Mucosa of rectum (tissue), 2 donors: ENCODE measurements around the gene MYL1.

Experiments used
- H3K27ac ChIP-seq, 2 donors: one replicate each; pipeline ENCODE4 v1.7.0; 2013; ENCODE audit warnings: inconsistent platforms in 2 of 2, low read depth in 2 of 2, low read length in 2 of 2
- H3K27me3 ChIP-seq, 2 donors: one replicate each; pipeline ENCODE4 v1.7.0; 2013; ENCODE audit warnings: low read length in 2 of 2; ENCODE audit not compliant: control insufficient read depth in 2 of 2, insufficient read depth in 2 of 2
- H3K36me3 ChIP-seq, 2 donors: one replicate each; pipeline ENCODE4 v1.7.0; 2013; ENCODE audit warnings: low read length in 2 of 2; ENCODE audit not compliant: control insufficient read depth in 2 of 2, insufficient read depth in 2 of 2
- H3K4me1 ChIP-seq, 2 donors: one replicate each; pipeline ENCODE4 v1.7.0; 2013; ENCODE audit warnings: low read length in 2 of 2, mild to moderate bottlenecking in 1 of 2; ENCODE audit not compliant: control insufficient read depth in 2 of 2, insufficient read depth in 2 of 2
- H3K4me3 ChIP-seq, 2 donors: one replicate each; pipeline ENCODE4 v1.7.0; 2013; ENCODE audit warnings: low read length in 2 of 2
- H3K9ac ChIP-seq, 2 donors: one replicate each; pipeline ENCODE4 v1.7.0; 2013; ENCODE audit warnings: low read length in 2 of 2, low read depth in 1 of 2, mild to moderate bottlenecking in 1 of 2
- H3K9me3 ChIP-seq, 2 donors: one replicate each; pipeline ENCODE4 v1.7.0; 2013; ENCODE audit warnings: low read length in 2 of 2; ENCODE audit not compliant: control insufficient read depth in 2 of 2
- donor health status: healthy.
- donor health status: Normal muscosa, but diverticular disease.

The MYL1 gene

DNA sequence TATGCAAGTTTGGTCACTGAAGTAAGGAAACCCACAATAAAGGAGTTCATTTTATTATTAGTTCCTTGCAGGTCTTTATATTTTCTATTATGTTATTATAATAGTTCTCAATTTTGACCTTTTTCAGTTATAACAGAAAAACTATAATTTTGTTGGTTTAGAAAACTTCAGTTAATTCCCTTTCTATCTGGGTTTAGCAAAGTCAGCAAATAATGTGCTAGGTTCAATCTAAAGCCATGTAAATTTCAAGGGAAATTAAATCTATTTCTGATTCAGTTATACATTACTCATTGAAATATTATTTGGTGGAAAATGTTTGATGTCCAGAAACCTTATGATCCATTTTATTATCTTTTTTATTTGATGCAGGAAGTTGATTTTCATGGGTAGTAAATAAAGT is 43.7 kb downstream of the MYL1 start:
- H3K27ac ChIP-seq = no peak overlapping the region
- H3K4me1 ChIP-seq = no peaks in the 10 kb centered on the region
- no peaks in the 10 kb centered on the region for H3K36me3 ChIP-seq
- H3K9ac ChIP-seq = no peak overlapping the region
- no peaks in the 10 kb centered on the region for H3K9me3 ChIP-seq
- no peak overlapping the region for H3K4me3 ChIP-seq
- H3K27me3 ChIP-seq = no peaks in the 10 kb centered on the region

DNA sequence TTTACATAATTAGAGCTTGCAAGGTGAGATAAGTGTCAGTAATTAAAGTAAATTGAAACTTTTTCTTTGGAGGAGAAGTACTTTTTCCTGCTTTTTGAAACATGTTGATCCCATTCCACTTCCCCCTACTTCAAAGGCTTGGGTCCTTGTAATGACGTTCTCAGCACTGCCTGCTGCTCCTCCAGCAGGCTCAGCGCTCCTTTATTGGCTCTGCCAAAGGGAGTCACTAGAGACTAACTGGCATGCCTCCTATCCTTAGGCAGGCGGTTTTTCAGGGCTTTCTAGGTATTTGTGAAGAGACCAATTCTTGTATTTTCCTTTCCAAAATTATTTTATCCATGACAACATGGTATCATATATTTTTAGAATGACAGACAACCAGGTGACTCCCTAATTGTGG is 45.8 kb downstream of the MYL1 start:
- Histone ChIP-seq H3K4me3 (no peak overlapping the region), H3K4me1 (no peaks in the 10 kb centered on the region), H3K9ac (no peak overlapping the region), H3K27me3 (no peaks in the 10 kb centered on the region), H3K36me3 (no peaks in the 10 kb centered on the region), H3K9me3 (no peaks in the 10 kb centered on the region), H3K27ac (no peak overlapping the region)

DNA sequence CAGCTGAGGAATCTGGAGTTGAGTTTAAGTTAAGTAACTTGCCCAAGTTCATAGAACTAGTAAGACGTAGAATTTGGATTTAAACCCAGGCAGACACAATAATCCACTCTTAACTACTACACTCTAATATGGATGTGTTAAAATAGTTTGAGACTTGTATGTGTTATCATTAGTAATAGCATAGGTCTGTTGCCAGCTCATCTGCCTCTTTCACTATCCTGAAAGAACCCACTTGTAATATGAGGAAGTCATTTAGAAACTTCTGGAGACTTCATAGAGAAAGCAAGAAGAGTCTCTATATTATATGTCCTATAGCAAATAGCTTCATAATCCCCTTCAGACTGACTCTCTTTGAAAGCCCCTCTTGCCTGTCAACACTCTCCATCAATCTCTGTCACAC is 46.7 kb downstream of the MYL1 start:
- no peaks in the 10 kb centered on the region for H3K36me3 ChIP-seq
- no peaks in the 10 kb centered on the region for H3K9me3 ChIP-seq
- H3K27ac ChIP-seq = no peak overlapping the region
- no peak overlapping the region for H3K4me3 ChIP-seq
- no peak overlapping the region for H3K9ac ChIP-seq
- H3K4me1 ChIP-seq = no peaks in the 10 kb centered on the region
- H3K27me3 ChIP-seq = no peaks in the 10 kb centered on the region

DNA sequence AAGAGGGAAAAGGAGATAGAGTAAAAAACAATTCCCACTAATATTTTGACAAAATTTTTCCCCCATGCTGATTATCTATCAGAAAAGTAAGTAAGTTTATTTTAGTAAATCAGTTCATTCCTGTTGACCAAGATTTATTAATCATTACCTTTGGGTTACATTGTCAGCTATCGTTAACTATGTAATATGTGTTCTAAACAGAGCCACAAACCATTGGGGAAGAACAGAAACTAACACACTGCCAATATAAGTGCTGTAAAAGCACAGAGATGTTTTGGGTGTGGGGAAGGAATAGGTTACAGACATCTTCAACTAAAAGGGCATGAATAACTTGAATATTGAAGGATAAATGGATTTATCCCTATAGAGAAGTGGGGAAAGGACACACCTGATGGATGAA is 47.3 kb downstream of the MYL1 start:
- Histone ChIP-seq H3K9me3 (no peaks in the 10 kb centered on the region), H3K9ac (no peak overlapping the region), H3K4me3 (no peak overlapping the region), H3K27ac (no peak overlapping the region), H3K36me3 (no peaks in the 10 kb centered on the region), H3K4me1 (no peaks in the 10 kb centered on the region), H3K27me3 (no peaks in the 10 kb centered on the region)

DNA sequence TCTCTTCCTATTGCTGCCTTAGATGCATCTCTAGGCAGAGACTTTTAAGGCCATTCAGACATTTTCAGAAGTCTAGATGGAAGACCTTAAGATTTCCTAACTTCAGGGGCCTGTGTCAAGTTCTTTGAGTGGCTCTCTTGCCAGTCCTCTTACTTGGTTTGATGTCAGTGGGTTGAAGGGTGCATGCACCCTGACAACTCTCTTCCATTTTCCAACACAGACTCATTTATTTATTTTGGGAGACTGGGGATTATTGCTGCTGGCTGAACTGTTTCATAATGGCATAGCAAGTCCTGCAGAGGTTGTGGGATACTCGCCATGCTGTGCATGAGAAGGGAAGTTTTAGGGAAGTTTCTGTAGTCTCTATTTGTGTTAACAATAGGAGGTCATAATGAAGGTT is 50.7 kb downstream of the MYL1 start:
- Histone ChIP-seq H3K9ac (no peak overlapping the region), H3K4me3 (no peak overlapping the region)

GRCh38 chr2:210263841-210264240 is 51.1 kb downstream of the MYL1 start:
- H3K4me3 ChIP-seq = no peak overlapping the region
- H3K36me3 ChIP-seq = no peaks in the 10 kb centered on the region
- no peaks in the 10 kb centered on the region for H3K27me3 ChIP-seq
- H3K9ac ChIP-seq = no peak overlapping the region
- H3K4me1 ChIP-seq = no peaks in the 10 kb centered on the region
- H3K9me3 ChIP-seq = no peaks in the 10 kb centered on the region
- H3K27ac ChIP-seq = no peak overlapping the region

More for the DNA sequence above, 50.7 kb downstream of the MYL1 start:
- Histone ChIP-seq H3K4me1 (no peaks in the 10 kb centered on the region), H3K27ac (no peak overlapping the region), H3K9me3 (no peaks in the 10 kb centered on the region), H3K27me3 (no peaks in the 10 kb centered on the region), H3K36me3 (no peaks in the 10 kb centered on the region)

DNA sequence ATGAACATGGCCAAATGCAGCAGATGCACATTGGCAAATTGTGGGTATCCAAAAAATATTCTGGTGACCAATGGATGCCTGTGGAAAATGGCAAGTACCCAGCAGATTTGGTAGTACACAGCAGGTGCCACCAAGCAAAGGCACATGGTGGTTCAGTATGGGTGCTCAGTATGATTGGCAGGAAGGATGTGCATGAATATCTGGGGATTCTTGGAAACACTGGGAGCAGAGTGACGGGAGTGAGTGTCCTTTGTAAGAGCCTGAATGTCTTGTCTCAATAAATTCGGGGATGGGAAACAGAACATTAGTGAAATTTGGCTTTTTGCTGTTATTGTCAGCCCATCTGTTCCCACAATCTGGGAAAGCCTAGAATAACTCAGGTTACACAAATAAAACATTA is 52.9 kb downstream of the MYL1 start:
- no peak overlapping the region for H3K27ac ChIP-seq
- H3K9ac ChIP-seq = no peak overlapping the region
- H3K4me3 ChIP-seq = no peak overlapping the region
- no peaks in the 10 kb centered on the region for H3K36me3 ChIP-seq
- no peaks in the 10 kb centered on the region for H3K4me1 ChIP-seq
- no peaks in the 10 kb centered on the region for H3K9me3 ChIP-seq
- no peaks in the 10 kb centered on the region for H3K27me3 ChIP-seq

DNA sequence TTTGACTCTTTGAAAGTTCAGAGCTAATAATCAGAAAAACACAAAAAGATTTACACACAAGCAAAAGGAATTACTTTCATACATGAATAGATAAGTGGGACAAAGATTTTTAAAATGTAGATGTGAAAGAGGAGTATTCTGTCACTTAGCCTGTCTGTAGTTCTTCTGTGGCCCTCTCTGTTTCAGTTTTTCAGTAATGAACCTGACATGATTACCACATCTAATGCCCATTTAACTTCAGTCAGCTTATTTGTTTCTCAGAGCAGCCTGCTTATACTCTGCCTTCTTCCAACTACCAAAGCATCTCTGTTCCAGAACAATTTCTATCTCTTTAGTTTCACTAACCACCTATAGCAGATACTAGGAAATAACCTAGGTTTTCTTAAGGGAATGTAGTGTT is 55.3 kb downstream of the MYL1 start:
- H3K4me1 ChIP-seq = no peaks in the 10 kb centered on the region
- no peaks in the 10 kb centered on the region for H3K36me3 ChIP-seq
- H3K4me3 ChIP-seq = no peak overlapping the region
- no peaks in the 10 kb centered on the region for H3K27me3 ChIP-seq
- H3K9me3 ChIP-seq = no peaks in the 10 kb centered on the region
- H3K27ac ChIP-seq = no peak overlapping the region
- H3K9ac ChIP-seq = no peak overlapping the region

GRCh38 chr2:210252699-210253606 is 62.0 kb downstream of the MYL1 start:
- no peaks in the 10 kb centered on the region for H3K27me3 ChIP-seq
- no peaks in the 10 kb centered on the region for H3K4me1 ChIP-seq
- no peak overlapping the region for H3K27ac ChIP-seq
- no peaks in the 10 kb centered on the region for H3K9me3 ChIP-seq
- H3K9ac ChIP-seq = no peak overlapping the region
- no peaks in the 10 kb centered on the region for H3K36me3 ChIP-seq
- H3K4me3 ChIP-seq = no peak overlapping the region

DNA sequence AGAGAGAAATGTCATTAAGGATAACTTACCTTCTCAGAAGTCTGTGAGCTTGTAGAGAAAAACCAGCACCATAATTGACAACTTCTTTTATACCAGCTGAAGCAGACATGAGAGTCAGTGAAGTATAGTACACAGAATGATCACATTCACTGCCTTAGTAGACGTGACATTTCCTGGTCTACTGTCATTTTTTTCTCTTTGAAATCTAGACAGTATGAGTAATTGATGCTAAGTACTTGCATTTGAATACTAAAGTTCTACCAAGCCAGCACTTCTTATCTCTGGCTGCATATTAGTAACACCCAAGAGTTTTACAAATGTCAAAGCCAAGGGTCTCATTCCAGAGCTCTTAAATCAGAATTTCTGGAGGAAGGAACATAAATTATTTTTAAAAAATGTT is 64.4 kb downstream of the MYL1 start:
- Histone ChIP-seq H3K9me3 (no peaks in the 10 kb centered on the region), H3K4me3 (no peak overlapping the region), H3K27ac (no peak overlapping the region), H3K9ac (no peak overlapping the region), H3K36me3 (no peaks in the 10 kb centered on the region), H3K4me1 (no peaks in the 10 kb centered on the region), H3K27me3 (no peaks in the 10 kb centered on the region)
